ENCODE measurements around the gene TADA1.

DNA sequence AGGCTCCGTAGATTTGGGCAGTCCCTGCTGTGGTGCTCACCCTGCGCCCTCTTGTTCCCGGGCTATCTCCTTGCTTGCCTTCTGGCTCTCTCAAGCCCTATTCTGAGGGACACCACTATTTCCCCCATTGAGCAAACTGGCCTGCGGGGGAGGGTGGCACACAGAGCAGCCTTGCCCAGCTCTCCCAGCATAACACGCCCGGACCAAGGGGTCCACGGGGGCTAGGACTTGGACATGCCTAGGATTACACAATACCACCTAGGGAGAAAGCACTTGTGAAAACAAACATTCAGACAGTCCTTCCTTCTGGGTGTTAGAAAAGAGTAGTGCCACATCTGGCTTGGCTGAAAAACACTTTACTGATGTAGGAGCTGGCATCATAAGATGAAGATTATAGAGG, 7.4 kb downstream of the TADA1 start:
- TF ChIP-seq, protein P1, sequence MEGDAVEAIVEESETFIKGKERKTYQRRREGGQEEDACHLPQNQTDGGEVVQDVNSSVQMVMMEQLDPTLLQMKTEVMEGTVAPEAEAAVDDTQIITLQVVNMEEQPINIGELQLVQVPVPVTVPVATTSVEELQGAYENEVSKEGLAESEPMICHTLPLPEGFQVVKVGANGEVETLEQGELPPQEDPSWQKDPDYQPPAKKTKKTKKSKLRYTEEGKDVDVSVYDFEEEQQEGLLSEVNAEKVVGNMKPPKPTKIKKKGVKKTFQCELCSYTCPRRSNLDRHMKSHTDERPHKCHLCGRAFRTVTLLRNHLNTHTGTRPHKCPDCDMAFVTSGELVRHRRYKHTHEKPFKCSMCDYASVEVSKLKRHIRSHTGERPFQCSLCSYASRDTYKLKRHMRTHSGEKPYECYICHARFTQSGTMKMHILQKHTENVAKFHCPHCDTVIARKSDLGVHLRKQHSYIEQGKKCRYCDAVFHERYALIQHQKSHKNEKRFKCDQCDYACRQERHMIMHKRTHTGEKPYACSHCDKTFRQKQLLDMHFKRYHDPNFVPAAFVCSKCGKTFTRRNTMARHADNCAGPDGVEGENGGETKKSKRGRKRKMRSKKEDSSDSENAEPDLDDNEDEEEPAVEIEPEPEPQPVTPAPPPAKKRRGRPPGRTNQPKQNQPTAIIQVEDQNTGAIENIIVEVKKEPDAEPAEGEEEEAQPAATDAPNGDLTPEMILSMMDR (IDR thresholded peaks at IDR 0.05 in 2 of 3, conservative IDR thresholded peaks at IDR 0.05 in 1 of 3; ENCODE audit: borderline replicate concordance in 1 of 3, insufficient read depth in 1 of 3, low read depth in 2 of 3, low read length in 2 of 3): no peak
- TF ChIP-seq POLR2A (IDR thresholded peaks at IDR 0.05; ENCODE audit: borderline replicate concordance, extremely low read depth, insufficient read depth, insufficient read length) (no peak), CEBPB (IDR thresholded peaks at IDR 0.05; ENCODE audit: low read depth) (no peak), REST (IDR thresholded peaks at IDR 0.05; ENCODE audit: low read depth) (no peak), EZH2phosphoT487 (IDR thresholded peaks at IDR 0.05; ENCODE audit: borderline replicate concordance) (no peak), ZFX (IDR thresholded peaks at IDR 0.05) (no peak), EZH2 (IDR thresholded peaks at IDR 0.05) (no peak)
- TF ChIP-seq, protein P2, sequence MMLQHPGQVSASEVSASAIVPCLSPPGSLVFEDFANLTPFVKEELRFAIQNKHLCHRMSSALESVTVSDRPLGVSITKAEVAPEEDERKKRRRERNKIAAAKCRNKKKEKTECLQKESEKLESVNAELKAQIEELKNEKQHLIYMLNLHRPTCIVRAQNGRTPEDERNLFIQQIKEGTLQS (IDR thresholded peaks at IDR 0.05): no peak
